Panc1 (cell line): ENCODE measurements around the gene PLCD1. TPM values are rescaled to one million over a fixed set of nuclear protein-coding genes. Genes with fewer than 3 reads are reported as not detected.
"Not testable (repeated sequence)": the region's sequence is repeated elsewhere in the genome, so short reads cannot be mapped to it uniquely, and the experiment has no call there.

Experiments used
- ATAC-seq: fragments of 200-7000 bp; cut with Tn5 transposase; 2 replicates; pipeline ENCODE4 v1.9.1; 2020; ENCODE audit warnings: mild to moderate bottlenecking, moderate library complexity
- BruUV-seq: library from RNA; stranded (reverse); fragments of 400-500 nt; replicated peaks from 2 replicates; lab custom pipeline; 2021; lab: Mats Ljungman, UMichigan
- CTCF ChIA-PET: fragments of 300-600 bp; sonication (Branson Sonifier 250); formaldehyde crosslinking; loops from one replicate; lab custom pipeline; 2022; ENCODE audit warnings: antibody characterized with exemption; lab: Charles Lee
- POLR2A ChIA-PET: fragments of 300-600 bp; sonication (Branson Sonifier 250); formaldehyde crosslinking; loops from one replicate; lab custom pipeline; 2022; ENCODE audit warnings: antibody characterized with exemption; lab: Charles Lee
- DNase-seq: peaks from one replicate; pipeline ENCODE4 v3.0.0-alpha.2; 2010; ENCODE audit warnings: low read depth, low spot score
- H3K27ac ChIP-seq: 2 replicates; pipeline ENCODE4 v1.5.1; 2011; ENCODE audit warnings: mild to moderate bottlenecking, low read length, inconsistent platforms
- H3K27me3 ChIP-seq: fragments of 200-500 bp; sonication (Bioruptor generic); 2 replicates; pipeline ENCODE4 v1.6.0; 2014; ENCODE audit warnings: low read length, inconsistent platforms; ENCODE audit not compliant: control insufficient read depth, insufficient read depth
- H3K36me3 ChIP-seq: fragments of 200-500 bp; sonication (Bioruptor generic); 2 replicates; pipeline ENCODE4 v1.5.1; 2014; ENCODE audit warnings: inconsistent platforms, mild to moderate bottlenecking, low read length, moderate library complexity; ENCODE audit not compliant: control insufficient read depth, insufficient read depth
- H3K4me1 ChIP-seq: 2 replicates; pipeline ENCODE4 v1.5.1; 2011; ENCODE audit warnings: inconsistent platforms, mild to moderate bottlenecking, low read length, moderate library complexity; ENCODE audit not compliant: control insufficient read depth, insufficient read depth
- H3K4me3 ChIP-seq, 2 experiments: 2 replicates each; pipeline ENCODE4 v1.5.1; 2011 to 2012; ENCODE audit warnings: low read depth in 2 of 2, low read length in 2 of 2, mild to moderate bottlenecking in 2 of 2, inconsistent platforms in 1 of 2, moderate library complexity in 1 of 2
- H3K9me3 ChIP-seq: fragments of 200-500 bp; sonication (Bioruptor generic); 2 replicates; pipeline ENCODE4 v1.5.1; 2014; ENCODE audit warnings: low read depth, mild to moderate bottlenecking, inconsistent platforms, low read length, moderate library complexity; ENCODE audit not compliant: control insufficient read depth, insufficient read depth
- POLR2AphosphoS5 ChIP-seq: IDR thresholded peaks from 2 replicates; pipeline ENCODE4 v1.6.1; 2012; ENCODE audit warnings: mild to moderate bottlenecking, low read depth, low read length, moderate library complexity
- SIN3A ChIP-seq: IDR thresholded peaks from 2 replicates; pipeline ENCODE4 v1.6.1; 2012; ENCODE audit warnings: low read depth, mild to moderate bottlenecking, low read length, moderate library complexity, borderline replicate concordance; ENCODE audit not compliant: insufficient read depth
- TCF7L2 ChIP-seq: IDR thresholded peaks from 2 replicates; pipeline ENCODE4 v1.6.1; 2011; ENCODE audit warnings: mild to moderate bottlenecking, low read depth, low read length, inconsistent platforms
- in situ Hi-C: cut with HindIII; loops from 2 replicates; pipeline ENCODE4 v1.10.0; 2016; ENCODE audit warnings: low sequenced_read_pairs, low pct_unique_long_range_greater_than_20kb
- intact Hi-C: fragments of 100-400 bp; cut with micrococcal nuclease; formaldehyde crosslinking; loops from one replicate; pipeline ENCODE4 v1.10.0; 2022; ENCODE audit not compliant: unreplicated experiment
- total RNA-seq: library from RNA; stranded (reverse); gene quantifications from one replicate; pipeline ENCODE4 v1.2.1, GENCODE V29; 2021; ENCODE audit not compliant: unreplicated experiment
- TF ChIP-seq, protein P1 (sequence below): fragments of 450-650 bp; IDR thresholded peaks from 2 replicates; pipeline ENCODE4 v1.5.1; 2017; ENCODE audit warnings: mild to moderate bottlenecking
- TF ChIP-seq, protein P2 (sequence below), 2 experiments: IDR thresholded peaks; 2 replicates each; pipeline ENCODE4 v1.6.1; 2011 to 2012; ENCODE audit warnings: low read depth in 2 of 2, control low read depth in 1 of 2, low read length in 1 of 2, mild to moderate bottlenecking in 1 of 2, moderate library complexity in 1 of 2; ENCODE audit not compliant: insufficient read depth in 1 of 2

The PLCD1 gene
- total RNA-seq, 1 experiment from 2014 or later, result 1.8 TPM

DNA sequence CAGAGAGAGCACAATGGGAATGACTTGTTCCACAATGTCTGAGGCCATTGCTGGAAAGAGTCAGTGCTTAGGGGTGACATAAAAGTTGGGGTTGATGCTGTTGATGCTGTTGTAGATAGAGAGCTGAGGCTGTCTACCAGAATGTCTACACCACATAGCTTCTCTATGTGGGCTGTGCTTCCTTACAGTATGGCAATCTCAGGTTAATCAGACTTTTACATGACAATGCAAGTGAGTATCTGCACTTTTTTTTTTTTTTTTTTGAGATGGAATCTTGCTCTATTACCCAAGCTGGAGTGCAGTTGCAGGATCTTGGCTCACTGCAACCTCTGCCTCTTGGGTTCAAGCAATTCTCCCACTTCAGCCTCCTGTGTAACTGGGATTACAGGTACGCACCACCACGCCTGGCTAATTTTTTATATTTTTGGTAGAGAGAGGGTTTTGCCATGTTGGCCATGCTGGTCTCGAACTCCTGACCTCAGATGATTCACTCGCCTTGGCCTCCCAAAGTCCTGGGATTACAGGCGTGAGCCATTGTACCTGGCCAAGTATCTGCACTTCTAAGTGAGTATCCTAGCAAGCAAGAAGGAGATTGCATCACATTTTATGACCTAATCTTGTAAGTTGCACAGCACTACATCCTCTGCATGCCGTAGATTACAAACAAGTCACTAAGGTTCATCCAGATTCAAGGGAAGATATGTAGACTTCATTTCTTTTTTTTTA, 38.2 kb upstream of the PLCD1 start:
- H3K4me1 ChIP-seq, result no peaks in the 10 kb centered on the region
- TF ChIP-seq, protein P1, sequence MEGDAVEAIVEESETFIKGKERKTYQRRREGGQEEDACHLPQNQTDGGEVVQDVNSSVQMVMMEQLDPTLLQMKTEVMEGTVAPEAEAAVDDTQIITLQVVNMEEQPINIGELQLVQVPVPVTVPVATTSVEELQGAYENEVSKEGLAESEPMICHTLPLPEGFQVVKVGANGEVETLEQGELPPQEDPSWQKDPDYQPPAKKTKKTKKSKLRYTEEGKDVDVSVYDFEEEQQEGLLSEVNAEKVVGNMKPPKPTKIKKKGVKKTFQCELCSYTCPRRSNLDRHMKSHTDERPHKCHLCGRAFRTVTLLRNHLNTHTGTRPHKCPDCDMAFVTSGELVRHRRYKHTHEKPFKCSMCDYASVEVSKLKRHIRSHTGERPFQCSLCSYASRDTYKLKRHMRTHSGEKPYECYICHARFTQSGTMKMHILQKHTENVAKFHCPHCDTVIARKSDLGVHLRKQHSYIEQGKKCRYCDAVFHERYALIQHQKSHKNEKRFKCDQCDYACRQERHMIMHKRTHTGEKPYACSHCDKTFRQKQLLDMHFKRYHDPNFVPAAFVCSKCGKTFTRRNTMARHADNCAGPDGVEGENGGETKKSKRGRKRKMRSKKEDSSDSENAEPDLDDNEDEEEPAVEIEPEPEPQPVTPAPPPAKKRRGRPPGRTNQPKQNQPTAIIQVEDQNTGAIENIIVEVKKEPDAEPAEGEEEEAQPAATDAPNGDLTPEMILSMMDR, result no peak
- TF ChIP-seq POLR2AphosphoS5 (no peak), TCF7L2 (no peak), SIN3A (no peak)
- TF ChIP-seq, protein P2, sequence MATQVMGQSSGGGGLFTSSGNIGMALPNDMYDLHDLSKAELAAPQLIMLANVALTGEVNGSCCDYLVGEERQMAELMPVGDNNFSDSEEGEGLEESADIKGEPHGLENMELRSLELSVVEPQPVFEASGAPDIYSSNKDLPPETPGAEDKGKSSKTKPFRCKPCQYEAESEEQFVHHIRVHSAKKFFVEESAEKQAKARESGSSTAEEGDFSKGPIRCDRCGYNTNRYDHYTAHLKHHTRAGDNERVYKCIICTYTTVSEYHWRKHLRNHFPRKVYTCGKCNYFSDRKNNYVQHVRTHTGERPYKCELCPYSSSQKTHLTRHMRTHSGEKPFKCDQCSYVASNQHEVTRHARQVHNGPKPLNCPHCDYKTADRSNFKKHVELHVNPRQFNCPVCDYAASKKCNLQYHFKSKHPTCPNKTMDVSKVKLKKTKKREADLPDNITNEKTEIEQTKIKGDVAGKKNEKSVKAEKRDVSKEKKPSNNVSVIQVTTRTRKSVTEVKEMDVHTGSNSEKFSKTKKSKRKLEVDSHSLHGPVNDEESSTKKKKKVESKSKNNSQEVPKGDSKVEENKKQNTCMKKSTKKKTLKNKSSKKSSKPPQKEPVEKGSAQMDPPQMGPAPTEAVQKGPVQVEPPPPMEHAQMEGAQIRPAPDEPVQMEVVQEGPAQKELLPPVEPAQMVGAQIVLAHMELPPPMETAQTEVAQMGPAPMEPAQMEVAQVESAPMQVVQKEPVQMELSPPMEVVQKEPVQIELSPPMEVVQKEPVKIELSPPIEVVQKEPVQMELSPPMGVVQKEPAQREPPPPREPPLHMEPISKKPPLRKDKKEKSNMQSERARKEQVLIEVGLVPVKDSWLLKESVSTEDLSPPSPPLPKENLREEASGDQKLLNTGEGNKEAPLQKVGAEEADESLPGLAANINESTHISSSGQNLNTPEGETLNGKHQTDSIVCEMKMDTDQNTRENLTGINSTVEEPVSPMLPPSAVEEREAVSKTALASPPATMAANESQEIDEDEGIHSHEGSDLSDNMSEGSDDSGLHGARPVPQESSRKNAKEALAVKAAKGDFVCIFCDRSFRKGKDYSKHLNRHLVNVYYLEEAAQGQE (IDR thresholded peaks at IDR 0.05; ENCODE audit: insufficient read depth in 1 of 2, low read depth in 2 of 2, low read length in 1 of 2), result no peak
- BruUV-seq, result no TSS peak
- H3K27ac ChIP-seq, result no peak overlapping the region
- peaks cover 2% of the 10 kb centered on the region; the same call in 1 of the 2 replicates for H3K27me3 ChIP-seq
- POLR2A ChIA-PET, result no interaction called here
- no peaks in the 10 kb centered on the region for H3K9me3 ChIP-seq
- H3K4me3 ChIP-seq, result no peak overlapping the region
- H3K36me3 ChIP-seq, result no peaks in the 10 kb centered on the region
- ATAC-seq, result no peak
- in situ Hi-C loops (no loop called here), intact Hi-C loops (no loop called here)
- no peak for DNase-seq
- CTCF ChIA-PET, result interaction anchor here (0.7 kb wide), 1 partner anchor 249 kb away, joined by 5 read pairs; no protein-coding TSS in a partner anchor

DNA sequence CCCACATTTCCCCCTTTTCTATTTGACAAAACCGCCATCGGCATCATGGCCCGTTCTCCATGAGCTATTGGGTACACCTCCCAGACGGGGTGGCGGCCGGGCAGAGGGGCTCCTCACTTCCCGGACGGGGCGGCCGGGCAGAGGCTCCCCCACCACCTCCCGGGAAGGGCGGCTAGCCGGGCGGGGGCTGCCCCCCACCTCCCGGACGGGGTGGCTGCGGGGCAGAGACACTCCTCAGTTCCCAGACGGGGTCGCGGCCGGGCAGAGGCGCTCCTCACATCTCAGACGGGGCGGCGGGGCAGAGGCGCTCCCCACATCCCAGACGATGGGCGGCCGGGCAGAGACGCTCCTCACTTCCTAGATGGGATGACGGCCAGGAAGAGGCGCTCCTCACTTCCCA, 35.0 kb upstream of the PLCD1 start:
- H3K27me3 ChIP-seq, H3K27ac ChIP-seq, intact Hi-C loops, CTCF ChIA-PET, H3K4me1 ChIP-seq, H3K4me3 ChIP-seq, H3K9me3 ChIP-seq, POLR2A ChIA-PET, BruUV-seq, ATAC-seq, DNase-seq, in situ Hi-C loops, H3K36me3 ChIP-seq: not testable (repeated sequence)

DNA sequence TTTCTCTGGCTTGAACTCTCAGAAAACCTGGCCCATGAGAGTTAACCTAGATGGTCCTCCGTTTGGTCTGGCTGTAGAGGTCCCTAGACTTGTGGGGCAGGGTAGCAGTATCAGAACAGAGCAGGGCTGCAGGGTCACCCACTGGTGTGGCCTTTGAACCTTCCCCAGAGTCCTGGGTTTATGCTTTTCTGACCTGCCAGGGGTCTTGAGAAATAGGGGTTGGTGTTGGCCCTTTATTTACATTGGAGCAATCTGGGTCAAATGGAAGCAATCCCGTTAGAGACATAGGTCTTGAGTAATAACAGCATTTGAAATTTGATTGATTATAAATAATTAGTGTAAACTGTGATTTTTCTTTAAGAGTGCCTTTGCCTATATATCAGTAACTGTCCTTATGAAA, 33.4 kb upstream of the PLCD1 start:
- ChIA-PET CTCF (interaction anchor here (0.6 kb wide), 1 partner anchor 54 kb away, joined by 3 read pairs; no protein-coding TSS in a partner anchor), POLR2A (no interaction called here)
- ATAC-seq, result no peak
- no peaks in the 10 kb centered on the region for H3K36me3 ChIP-seq
- intact Hi-C loops (no loop called here), in situ Hi-C loops (no loop called here)
- no TSS peak for BruUV-seq
- H3K4me1 ChIP-seq, result no peaks in the 10 kb centered on the region
- H3K27ac ChIP-seq, result no peak overlapping the region
- no peaks in the 10 kb centered on the region for H3K9me3 ChIP-seq
- TF ChIP-seq, protein P1, result no peak
- TF ChIP-seq SIN3A (no peak), TCF7L2 (no peak), POLR2AphosphoS5 (no peak)
- TF ChIP-seq, protein P2 (IDR thresholded peaks at IDR 0.05; ENCODE audit: insufficient read depth in 1 of 2, low read depth in 2 of 2, low read length in 1 of 2), result no peak
- DNase-seq, result no peak
- peaks cover 2% of the 10 kb centered on the region; the same call in 1 of the 2 replicates for H3K27me3 ChIP-seq
- H3K4me3 ChIP-seq, result no peak overlapping the region
